ENCODE data around the gene BCAS2. TPM values are rescaled to one million over a fixed set of nuclear protein-coding genes. Genes with fewer than 3 reads are reported as not detected.

Gene BCAS2
- total and polyA plus RNA-seq, 12 donors = 9.6 to 52.6 (median 35.9) TPM

GRCh38 chr1:114521396-114522263, 59.8 kb downstream of the BCAS2 start:
- no peak overlapping the region for H3K27ac ChIP-seq
- no peak for TF ChIP-seq CTCF (IDR thresholded peaks at IDR 0.05)
- no peak for DNase-seq
- no peak for ATAC-seq
- no peaks in the 10 kb centered on the region for H3K4me1 ChIP-seq
- H3K9me3 ChIP-seq = no peaks in the 10 kb centered on the region
- H3K36me3 ChIP-seq = no peaks in the 10 kb centered on the region
- no peak overlapping the region for H3K4me3 ChIP-seq
- WGBS, 2 donors = 84 to 86% methylated on average over 8 of the region's 8 CpGs
- peaks cover 0 to 5% (median 0%) of the 10 kb centered on the region in 7 donors for H3K27me3 ChIP-seq
- intact Hi-C loops (cut with DNase I) = no loop called here

Other genes starting within 250 kb of the BCAS2 start
- 10 to 100 TPM; 13.6 to 28.7 (median 21.4) TPM for gene TRIM33, start 70.4 kb downstream of the BCAS2 start, total RNA-seq
- 10 to 100 TPM in 1 of 2 donors, 1 to 10 TPM in 1; 3.5 to 13.2 TPM for gene TRIM33, start 70.4 kb downstream of the BCAS2 start, polyA plus RNA-seq
- 1 to 10 TPM; 2.8 to 5.2 (median 3.5) TPM for gene DENND2C, start 88.4 kb upstream of the BCAS2 start, total RNA-seq
- 1 to 10 TPM; 1.3 to 2.9 TPM for gene DENND2C, start 88.4 kb upstream of the BCAS2 start, polyA plus RNA-seq
- under 1 TPM in 1 of 10 donors, not detected in 9; 0.59 TPM for gene AMPD1, start 113.9 kb upstream of the BCAS2 start, total RNA-seq
- not detected for gene AMPD1, start 113.9 kb upstream of the BCAS2 start, polyA plus RNA-seq
- 10 to 100 TPM in 2 of 10 donors, 1 to 10 TPM in 8; 6.2 to 17.2 (median 8.6) TPM for gene NRAS, start 135.2 kb upstream of the BCAS2 start, total RNA-seq
- gene NRAS, start 135.2 kb upstream of the BCAS2 start, polyA plus RNA-seq = 10 to 100 TPM in 1 of 2 donors, 1 to 10 TPM in 1; 6.2 to 10.0 TPM
- 1,000 to 10,000 TPM in 1 of 10 donors, 100 to 1,000 TPM in 9; 720 to 1,012 (median 916) TPM for gene CSDE1, start 176.4 kb upstream of the BCAS2 start, total RNA-seq
- 100 to 1,000 TPM; 137 to 233 TPM for gene CSDE1, start 176.4 kb upstream of the BCAS2 start, polyA plus RNA-seq
- gene SIKE1, start 199.1 kb upstream of the BCAS2 start, total RNA-seq = 10 to 100 TPM; 20.8 to 38.2 (median 31.3) TPM
- gene SIKE1, start 199.1 kb upstream of the BCAS2 start, polyA plus RNA-seq = 10 to 100 TPM; 26.6 to 32.6 TPM

Measured in heart right ventricle (tissue), 16 donors.